NCI-H128 (cell line): ENCODE results near the gene RMND5B.
"Not testable (repeated sequence)": the region's sequence is repeated elsewhere in the genome, so short reads cannot be mapped to it uniquely, and the experiment has no call there.

Source experiments
- DNase-seq: peaks from one replicate; lab custom pipeline; 2025; ENCODE audit not compliant: unreplicated experiment; lab: John Stamatoyannopoulos, UW

The RMND5B gene

DNA sequence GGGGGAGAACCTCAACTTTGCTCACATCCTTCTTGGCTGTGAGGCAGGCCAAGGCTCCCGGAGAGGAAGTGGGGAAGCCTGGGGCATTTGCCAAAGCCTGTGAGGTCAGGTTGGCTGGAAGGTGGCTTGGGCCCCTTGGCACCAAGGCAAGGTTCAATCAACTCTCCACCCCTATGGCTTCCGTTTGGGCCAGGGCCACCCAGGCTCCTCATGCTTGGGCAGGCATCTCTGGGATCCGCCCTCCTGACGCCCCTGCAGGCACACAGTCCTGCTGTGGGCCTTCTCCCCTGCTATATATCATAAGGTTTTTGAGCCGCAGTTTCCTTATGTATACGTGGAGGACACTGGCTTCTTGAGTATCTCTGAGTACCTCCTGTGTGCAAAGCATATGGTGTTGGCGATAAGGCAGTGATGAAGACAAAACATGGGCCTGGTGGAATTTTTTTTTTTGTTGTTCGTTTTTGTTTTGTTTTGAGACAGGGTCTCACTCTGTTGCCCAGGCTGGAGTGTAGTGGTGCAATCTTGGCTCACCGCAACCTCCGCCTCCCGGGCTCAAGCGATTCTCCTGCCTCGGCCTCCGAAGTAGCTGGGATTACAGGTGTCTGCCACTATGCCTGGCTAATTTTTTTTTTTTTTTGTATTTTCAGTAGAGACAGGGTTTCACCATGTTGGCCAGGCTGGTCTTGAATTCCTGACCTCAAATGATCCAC lies 3.4 kb upstream of the RMND5B start:
- not testable (repeated sequence) for DNase-seq

GRCh38 chr5:178129296-178129695 lies 1.5 kb upstream of the RMND5B start:
- DNase-seq, result no peak

- DNase-seq, result not testable (repeated sequence)
Observed at GRCh38 chr5:178130234-178130575, 609 bp upstream of the RMND5B start.

DNA sequence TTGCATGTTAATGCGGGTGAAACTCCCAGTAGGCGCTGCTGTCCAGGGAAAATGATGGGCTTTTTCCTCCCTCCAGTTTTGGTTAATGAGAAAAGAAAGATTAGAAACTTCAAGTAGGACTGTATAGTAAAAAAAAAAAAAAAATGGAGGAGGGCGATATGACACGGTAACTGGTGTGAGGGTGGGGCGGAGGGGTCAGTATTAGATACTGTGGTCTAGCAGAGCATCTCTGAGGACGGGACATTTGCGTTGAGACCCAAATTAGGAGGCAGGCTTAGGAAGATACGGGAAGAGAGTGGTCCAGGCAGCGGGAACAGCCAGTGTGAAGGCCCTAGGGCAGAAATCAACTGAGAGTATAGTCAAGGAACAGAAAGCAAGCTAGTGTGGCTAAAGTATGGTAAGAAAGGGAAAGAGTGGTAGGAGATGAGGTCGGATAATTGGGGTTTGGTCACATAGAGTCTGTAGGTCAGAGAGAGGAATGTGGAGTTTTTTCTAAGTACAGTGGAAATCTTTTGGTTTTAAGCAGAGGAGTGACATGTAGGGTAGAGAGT lies 707 bp downstream of the RMND5B start:
- no peak for DNase-seq

DNA sequence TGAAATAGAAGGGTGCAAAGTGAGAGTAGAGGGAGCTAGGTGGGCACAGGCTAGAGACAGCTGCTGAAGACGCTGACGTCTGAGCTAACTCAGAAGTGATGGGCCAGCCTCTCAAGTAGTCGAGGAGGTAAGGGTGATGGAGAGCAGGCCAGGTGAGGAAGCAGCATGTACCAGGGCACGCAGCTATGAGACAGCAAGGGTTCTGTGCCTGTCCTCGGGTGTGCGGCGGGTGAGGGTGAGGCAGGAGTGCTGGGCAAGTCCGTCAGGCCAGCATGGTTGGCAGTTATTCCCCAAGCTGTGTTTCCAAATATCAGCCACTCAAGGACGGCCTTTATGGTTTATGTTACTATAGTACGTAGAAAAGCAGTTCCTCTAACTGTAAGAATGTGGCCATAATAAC lies 6.2 kb downstream of the RMND5B start:
- no peak for DNase-seq

- no peak for DNase-seq
Observed at GRCh38 chr5:178137991-178138390, 7.2 kb downstream of the RMND5B start.

DNA sequence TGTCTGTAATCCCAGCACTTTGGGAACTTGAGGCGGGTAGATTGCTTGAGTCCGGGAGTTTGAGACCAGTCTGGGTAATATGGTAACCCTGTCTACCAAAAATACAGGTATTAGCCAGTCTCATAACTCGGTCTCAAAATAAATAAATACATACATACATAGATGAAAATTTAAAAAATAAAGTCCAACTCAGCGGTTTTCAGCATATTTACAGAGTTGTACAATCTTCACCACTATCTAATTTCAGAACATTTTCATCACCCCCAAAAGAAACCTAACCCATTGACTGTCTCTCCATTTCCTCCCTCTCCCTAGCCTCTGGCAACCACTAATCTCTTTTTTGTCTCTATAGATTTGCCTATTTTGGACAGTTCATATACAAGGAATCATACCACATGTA lies 10.7 kb downstream of the RMND5B start:
- no peak for DNase-seq

GRCh38 chr5:178142642-178143041 lies 11.8 kb downstream of the RMND5B start:
- no peak for DNase-seq

GRCh38 chr5:178143246-178143645 lies 12.4 kb downstream of the RMND5B start:
- DNase-seq, result no peak

DNA sequence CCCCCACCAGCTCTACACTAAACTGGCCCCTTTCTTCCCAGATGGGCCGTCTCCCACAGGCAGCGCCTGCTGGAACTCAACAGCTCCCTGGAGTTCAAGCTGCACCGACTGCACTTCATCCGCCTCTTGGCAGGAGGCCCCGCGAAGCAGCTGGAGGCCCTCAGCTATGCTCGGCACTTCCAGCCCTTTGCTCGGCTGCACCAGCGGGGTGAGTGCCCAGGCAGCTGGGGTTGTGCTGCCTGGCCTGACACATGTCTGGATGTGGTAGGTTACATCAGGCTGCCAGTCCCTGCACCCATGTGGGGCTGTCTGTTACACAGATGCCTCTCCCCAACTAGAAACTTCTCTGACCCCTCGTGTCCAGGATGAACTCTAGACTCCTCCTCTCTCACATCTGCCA lies 13.1 kb downstream of the RMND5B start:
- DNase-seq, result no peak

GRCh38 chr5:178145965-178146820 lies 15.4 kb downstream of the RMND5B start:
- DNase-seq, result peak; percentile 22

GRCh38 chr5:178147406-178147805 lies 16.6 kb downstream of the RMND5B start:
- DNase-seq, result no peak

DNA sequence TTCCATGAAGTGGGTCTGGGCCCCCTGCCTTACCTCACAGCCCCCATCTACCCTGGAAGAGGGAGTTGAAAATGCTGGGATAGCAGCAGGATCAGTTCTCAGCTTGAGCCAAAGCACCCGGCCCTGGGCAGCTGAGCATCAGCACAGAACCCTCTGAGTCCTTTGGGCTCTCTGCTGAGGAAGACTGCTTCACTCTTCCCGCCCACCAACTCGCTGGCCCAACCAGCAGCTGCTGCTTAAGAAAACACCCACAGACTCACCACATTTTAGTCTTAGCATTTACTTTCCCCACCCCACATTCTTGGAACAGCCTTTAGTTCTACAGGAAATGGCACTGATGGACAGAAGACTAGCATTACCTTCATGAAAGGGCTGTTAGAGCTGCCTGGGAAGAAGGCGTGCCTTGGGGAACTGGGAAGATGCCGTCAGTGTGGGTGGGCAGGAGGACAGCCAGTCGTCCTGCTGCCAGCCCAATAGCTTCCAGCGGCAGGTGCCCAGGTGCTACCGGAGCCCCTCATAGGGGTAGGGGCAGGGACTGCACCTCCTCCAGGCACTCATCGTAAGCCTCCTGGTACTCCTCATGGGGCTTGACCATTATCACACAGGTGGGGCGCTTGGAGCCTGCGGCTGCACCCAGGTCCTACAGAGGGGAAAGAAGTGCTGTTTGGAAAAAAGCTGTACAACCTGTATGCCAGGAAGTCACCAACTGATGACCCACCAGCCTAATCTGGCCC lies 18.6 kb downstream of the RMND5B start:
- no peak for DNase-seq

DNA sequence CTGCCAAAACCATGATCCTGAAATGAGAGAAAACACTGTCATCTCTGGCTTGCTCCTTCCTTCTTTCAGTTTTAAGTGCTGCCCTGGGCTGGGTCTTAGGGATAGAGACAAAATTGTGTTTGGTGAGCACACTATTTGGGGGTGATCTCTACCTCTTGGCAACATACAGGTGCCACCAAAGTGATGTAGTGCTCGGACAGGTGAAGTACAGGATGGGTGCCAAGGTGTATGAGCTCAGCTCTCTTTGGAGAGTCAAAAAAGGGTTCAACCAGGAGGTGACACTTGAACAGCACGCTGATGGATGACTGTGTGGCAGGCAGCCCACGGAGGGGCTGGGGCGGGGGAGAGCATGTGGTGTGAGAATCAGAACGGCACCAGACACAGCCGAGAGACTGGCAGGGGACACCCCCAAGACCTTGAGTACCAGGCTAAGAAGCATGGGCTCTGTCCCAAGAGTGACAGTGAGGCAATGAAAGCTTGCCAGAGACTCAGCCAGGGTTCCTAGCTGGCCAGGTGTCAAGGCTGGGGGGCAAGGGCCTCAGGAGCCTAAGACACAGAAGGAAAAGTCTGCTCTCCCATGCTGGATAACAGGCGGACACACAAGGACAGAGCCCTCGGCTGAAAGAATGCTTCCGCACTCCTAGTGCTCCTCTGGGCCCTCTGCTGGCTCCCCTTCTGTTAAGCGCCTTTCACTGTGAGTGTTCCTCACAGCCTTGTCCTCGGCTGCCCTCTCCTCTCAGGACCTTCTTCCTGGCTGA lies 20.3 kb downstream of the RMND5B start:
- DNase-seq, result no peak

- no peak for DNase-seq
Observed at GRCh38 chr5:178152491-178153444, 22.0 kb downstream of the RMND5B start.

- DNase-seq, result peak; percentile 92
Observed at GRCh38 chr5:178153530-178154340, 22.9 kb downstream of the RMND5B start, which contains the start of gene NHP2. Gene NHP2, minus strand, starts transcription at chr5:178153885. Its CDS starts 68 bp downstream, at chr5:178153817.

DNA sequence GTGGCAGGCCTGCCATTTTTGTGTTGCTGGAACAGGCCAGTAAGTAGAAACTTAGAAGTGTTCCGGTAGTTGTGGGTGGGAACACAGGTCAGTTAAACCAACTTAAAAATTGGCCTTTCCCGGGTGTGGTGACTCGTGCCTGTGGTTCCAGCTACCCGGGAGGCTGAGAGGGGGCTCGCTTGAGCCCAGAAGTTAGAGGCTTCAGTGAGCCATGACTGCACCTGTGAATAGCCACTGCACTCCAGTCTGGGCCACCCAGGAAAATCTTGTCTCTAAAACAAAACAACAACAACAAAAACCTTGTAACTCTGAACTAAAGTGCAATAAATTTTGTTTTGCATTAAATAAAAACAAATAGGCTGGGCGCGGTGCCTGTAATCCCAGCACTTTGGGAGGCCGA lies 24.3 kb downstream of the RMND5B start:
- DNase-seq, result no peak

GRCh38 chr5:178160176-178160575 lies 29.4 kb downstream of the RMND5B start:
- no peak for DNase-seq

DNA sequence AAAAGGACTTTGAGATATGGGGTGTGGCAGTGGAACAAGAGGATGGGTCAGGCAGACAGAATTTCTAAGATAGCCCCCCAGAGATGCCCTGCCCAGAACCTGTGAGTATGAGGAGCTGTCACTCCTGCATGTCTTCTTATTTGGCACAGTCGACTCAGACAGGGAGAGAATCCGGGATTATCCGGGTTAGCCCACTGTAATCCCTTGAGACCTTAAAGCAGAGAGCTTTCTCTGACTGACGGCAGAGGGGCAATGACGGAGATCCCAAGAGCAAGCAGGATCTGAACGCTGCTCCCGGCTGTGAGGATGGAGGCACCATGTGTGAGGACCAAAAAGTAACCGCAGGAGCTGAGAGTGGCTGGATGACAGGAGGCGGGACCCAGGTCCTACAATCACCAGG lies 31.7 kb downstream of the RMND5B start:
- DNase-seq, result no peak
